Ascending aorta (tissue), 2 donors: ENCODE data around the gene NDUFAF8. TPM values are rescaled to one million over a fixed set of nuclear protein-coding genes. Genes with fewer than 3 reads are reported as not detected.
A peak's percentile ranks its signal among the peaks of the same experiment; 100 is the strongest.

Source experiments
- DNase-seq, 2 donors: peaks; one replicate each; pipeline ENCODE4 v3.0.0-alpha.2; 2019; ENCODE audit warnings: low spot score in 2 of 2
- H3K27ac ChIP-seq, 2 donors: fragments of 200-600 bp; sonication (generic); one replicate each; pipeline ENCODE4 v1.5.1; 2016 to 2017; ENCODE audit warnings: mild to moderate bottlenecking in 1 of 2
- H3K27me3 ChIP-seq: fragments of 200-600 bp; sonication (generic); one replicate; pipeline ENCODE4 v1.5.1; 2017
- H3K36me3 ChIP-seq, 2 donors: fragments of 200-600 bp; sonication (generic); one replicate each; pipeline ENCODE4 v1.5.1; 2016
- H3K4me1 ChIP-seq, 2 donors: fragments of 200-600 bp; sonication (generic); one replicate each; pipeline ENCODE4 v1.5.1; 2016 to 2017; ENCODE audit warnings: mild to moderate bottlenecking in 1 of 2
- H3K4me3 ChIP-seq, 2 donors: fragments of 200-600 bp; sonication (generic); one replicate each; pipeline ENCODE4 v1.5.1; 2016 to 2017; ENCODE audit warnings: mild to moderate bottlenecking in 1 of 2
- H3K9me3 ChIP-seq, 2 donors: fragments of 200-600 bp; sonication (generic); one replicate each; pipeline ENCODE4 v1.5.1; 2016
- CTCF ChIP-seq, 3 experiments: fragments of 200-600 bp in 2 of 3; fragments of 450-650 bp in 1 of 3; sonication (generic) in 2 of 3; IDR thresholded peaks; one replicate each; pipeline ENCODE4 v1.5.1; 2016 to 2019; ENCODE audit warnings: antibody characterized with exemption in 3 of 3, mild to moderate bottlenecking in 1 of 3, moderate library complexity in 1 of 3
- intact Hi-C: fragments of 100-400 bp; cut with DNase I; formaldehyde crosslinking; loops from one replicate; pipeline ENCODE4 v1.15.1; 2023
- total RNA-seq: library from RNA; depleted of rRNA; stranded (reverse); fragments of >200 nt; gene quantifications from one replicate; pipeline ENCODE4 v1.1.0, GENCODE V29; 2016

NDUFAF8 gene
- total RNA-seq, 1 donor from 2014 or later = 6.5 TPM

DNA sequence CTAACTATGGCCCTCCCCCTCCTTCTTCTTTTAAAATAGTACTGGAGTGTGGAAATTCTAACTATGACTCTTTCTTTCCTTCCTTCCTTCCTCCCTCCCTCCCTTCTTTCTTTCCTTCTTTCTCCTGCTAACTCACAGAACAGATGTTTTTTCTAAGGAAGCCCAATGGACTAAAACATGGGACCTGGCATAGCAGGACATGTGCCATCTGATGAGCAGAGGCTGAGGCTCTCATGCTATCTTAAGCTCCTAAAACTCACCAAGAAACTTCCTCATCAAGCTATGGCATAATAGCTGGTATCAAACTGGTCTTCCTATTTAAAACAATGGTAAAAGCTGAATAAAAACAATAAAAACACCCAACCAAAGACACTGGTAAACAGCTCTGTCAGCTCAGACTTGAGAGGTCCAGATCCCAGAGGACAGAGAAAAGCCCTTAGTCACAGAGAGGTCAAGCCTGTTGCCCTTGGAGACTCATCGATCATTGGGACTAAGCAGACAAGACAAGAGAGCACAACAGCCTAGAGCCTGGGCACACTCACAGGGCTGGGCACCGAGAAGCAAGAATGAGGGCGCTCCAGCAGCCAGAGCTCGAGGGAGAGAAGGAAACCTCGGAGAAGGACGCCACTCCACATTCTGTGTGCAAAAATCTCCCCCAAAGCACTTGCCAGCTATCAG lies 28.4 kb downstream of the NDUFAF8 start:
- TF ChIP-seq CTCF (IDR thresholded peaks at IDR 0.05) = no peak
- no peaks in the 10 kb centered on the region for H3K9me3 ChIP-seq
- no peak for DNase-seq
- H3K4me3 ChIP-seq = no peak overlapping the region
- H3K27me3 ChIP-seq = no peaks in the 10 kb centered on the region
- H3K36me3 ChIP-seq = peaks cover 36 to 56% of the 10 kb centered on the region in 2 donors
- H3K4me1 ChIP-seq = no peaks in the 10 kb centered on the region
- intact Hi-C loops = no loop called here
- peak overlapping the region in 1 of 2 donors; percentile 34 for H3K27ac ChIP-seq

- no peak overlapping the region for H3K27ac ChIP-seq
- intact Hi-C loops = no loop called here
- peaks cover 43 to 61% of the 10 kb centered on the region in 2 donors for H3K36me3 ChIP-seq
- TF ChIP-seq CTCF (IDR thresholded peaks at IDR 0.05) = no peak
- no peaks in the 10 kb centered on the region for H3K4me1 ChIP-seq
- no peak overlapping the region for H3K4me3 ChIP-seq
- no peaks in the 10 kb centered on the region for H3K27me3 ChIP-seq
- H3K9me3 ChIP-seq = no peaks in the 10 kb centered on the region
- DNase-seq = no peak
Measured at GRCh38 chr17:81270279-81270678, 31.2 kb downstream of the NDUFAF8 start.

DNA sequence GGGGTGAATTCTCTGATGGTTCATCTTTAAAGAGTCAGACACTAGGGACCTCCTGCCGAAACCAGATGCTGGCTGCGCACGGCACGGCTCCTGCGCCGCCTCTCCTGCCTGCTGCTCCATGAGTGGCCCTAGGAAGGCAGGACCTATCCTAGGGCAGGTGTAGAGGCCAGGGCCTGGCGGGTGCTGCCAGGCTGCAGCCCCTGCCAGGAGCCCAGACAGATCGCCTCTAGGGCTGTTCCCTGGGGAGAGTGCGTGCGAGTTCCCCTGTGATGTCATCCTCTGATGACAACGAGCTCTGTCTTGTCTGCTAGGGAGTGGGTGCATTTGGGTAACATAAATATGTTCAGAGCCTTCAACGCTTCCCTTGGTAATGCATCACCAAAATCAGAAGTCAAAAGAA lies 32.1 kb downstream of the NDUFAF8 start:
- no peak for DNase-seq
- Histone ChIP-seq H3K27ac (no peak overlapping the region), H3K4me3 (no peak overlapping the region), H3K36me3 (peaks cover 46 to 57% of the 10 kb centered on the region in 2 donors), H3K27me3 (no peaks in the 10 kb centered on the region), H3K9me3 (no peaks in the 10 kb centered on the region), H3K4me1 (no peaks in the 10 kb centered on the region)
- intact Hi-C loops = no loop called here
- no peak for TF ChIP-seq CTCF (IDR thresholded peaks at IDR 0.05)

GRCh38 chr17:81272616-81273015 lies 33.5 kb downstream of the NDUFAF8 start:
- no peaks in the 10 kb centered on the region for H3K27me3 ChIP-seq
- intact Hi-C loops = no loop called here
- no peak for TF ChIP-seq CTCF (IDR thresholded peaks at IDR 0.05)
- no peak overlapping the region for H3K27ac ChIP-seq
- H3K4me1 ChIP-seq = no peaks in the 10 kb centered on the region
- peaks cover 56 to 68% of the 10 kb centered on the region in 2 donors for H3K36me3 ChIP-seq
- H3K4me3 ChIP-seq = no peak overlapping the region
- no peak for DNase-seq
- H3K9me3 ChIP-seq = no peaks in the 10 kb centered on the region

DNA sequence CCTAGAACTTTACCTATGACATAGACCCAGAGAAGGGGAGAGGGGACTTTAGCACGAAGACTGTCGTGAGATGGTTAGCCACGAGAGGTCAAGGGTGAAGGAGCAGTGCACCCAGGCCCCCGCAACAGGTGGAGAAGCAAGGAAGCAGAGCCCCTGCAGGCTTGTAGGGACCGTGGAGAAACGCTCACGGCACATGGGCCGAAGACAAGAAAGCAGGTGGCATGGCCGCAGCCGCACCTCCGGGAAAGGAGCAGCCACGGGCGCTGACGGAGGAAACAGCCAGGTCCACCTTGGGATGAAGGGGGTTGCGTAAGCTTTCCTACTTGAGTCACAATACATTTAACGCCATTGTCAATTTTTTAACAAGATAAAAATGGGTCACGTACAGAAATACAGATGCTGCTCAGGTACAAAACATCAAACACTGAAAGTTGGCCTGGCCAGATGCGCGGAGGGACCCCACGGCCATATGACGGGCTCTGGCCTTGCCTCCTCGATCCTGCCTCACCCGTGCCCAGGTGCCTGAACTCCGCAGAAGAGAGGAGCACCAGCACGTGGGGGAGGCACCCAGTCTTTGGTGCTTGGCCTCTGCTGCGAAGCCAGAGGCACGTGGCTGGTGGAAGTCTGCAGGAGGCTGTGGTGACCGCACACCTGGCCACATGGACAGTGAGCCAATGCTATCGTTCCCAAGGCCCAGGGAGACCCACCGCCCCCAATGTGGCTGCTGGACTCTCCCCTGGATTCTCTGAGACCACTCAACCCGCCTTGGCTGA lies 34.8 kb downstream of the NDUFAF8 start:
- no peak for TF ChIP-seq CTCF (IDR thresholded peaks at IDR 0.05)
- Histone ChIP-seq H3K27me3 (no peaks in the 10 kb centered on the region), H3K4me1 (no peaks in the 10 kb centered on the region), H3K36me3 (peaks cover 58 to 69% of the 10 kb centered on the region in 2 donors), H3K27ac (no peak overlapping the region), H3K4me3 (no peak overlapping the region), H3K9me3 (no peaks in the 10 kb centered on the region)
- intact Hi-C loops = no loop called here
- DNase-seq = no peak
